GM12878 (cell line): ENCODE measurements around the gene ZDHHC3. TPM values are rescaled to one million over a fixed set of nuclear protein-coding genes. Genes with fewer than 3 reads are reported as not detected.

Source experiments
- ATAC-seq: fragments of 200-7000 bp; cut with Tn5 transposase; 3 replicates; pipeline ENCODE4 v1.9.1; 2020; ENCODE audit warnings: mild to moderate bottlenecking, moderate library complexity
- BruUV-seq: library from RNA; stranded (reverse); fragments of 400-500 nt; replicated peaks from 2 replicates; lab custom pipeline; 2021; lab: Mats Ljungman, UMichigan
- CTCF ChIA-PET: fragments of 300-600 bp; sonication (Branson Sonifier 250); formaldehyde crosslinking; extraction: SDS; loops from one replicate; lab custom pipeline; 2021; ENCODE audit warnings: inconsistent platforms; lab: Yijun Ruan, JAX
- POLR2A ChIA-PET: fragments of 350-600 bp; formaldehyde crosslinking; extraction: SDS; loops from one replicate; lab custom pipeline; 2021; ENCODE audit warnings: inconsistent platforms; lab: Charles Lee
- RAD21 ChIA-PET: fragments of 300-600 bp; sonication (Branson Sonifier 250); formaldehyde crosslinking; loops from one replicate; lab custom pipeline; 2023; ENCODE audit warnings: antibody characterized with exemption; ENCODE audit not compliant: unreplicated experiment; lab: Charles Lee
- SMC1A ChIA-PET: fragments of 300-600 bp; sonication (Branson Sonifier 250); formaldehyde crosslinking; loops from one replicate; lab custom pipeline; 2023; ENCODE audit not compliant: unreplicated experiment, uncharacterized antibody; lab: Charles Lee
- DNase-seq: peaks from one replicate; pipeline ENCODE4 v3.0.0-alpha.2; 2011; ENCODE audit warnings: low read depth, low spot score
- FAIRE-seq: peaks from 3 replicates; lab custom pipeline; 2011; peaks lifted over from hg19 to GRCh38; lab: Jason Lieb, UNC
- H2AFZ ChIP-seq: 2 replicates; pipeline ENCODE4 v1.6.0; 2011; ENCODE audit warnings: low read depth, low read length, control low read depth; ENCODE audit not compliant: control insufficient read depth
- H3K27ac ChIP-seq: 2 replicates; pipeline ENCODE4 v1.5.1; 2011; ENCODE audit warnings: control low read depth; ENCODE audit not compliant: control insufficient read depth, insufficient read depth
- H3K27me3 ChIP-seq, 2 experiments: replicated peaks in 1 of 2; 2 replicates each; pipeline versions ENCODE4 v1.6.0 to v1.6.1; 2011; ENCODE audit warnings: low read length in 1 of 2; ENCODE audit not compliant: control insufficient read depth in 2 of 2, insufficient read depth in 2 of 2
- H3K36me3 ChIP-seq, 2 experiments: 2 replicates each; pipeline ENCODE4 v1.5.1; 2011; ENCODE audit warnings: low read length in 1 of 2; ENCODE audit not compliant: control insufficient read depth in 2 of 2, insufficient read depth in 2 of 2
- H3K4me1 ChIP-seq: 2 replicates; pipeline ENCODE4 v1.6.1; 2011; ENCODE audit warnings: mild to moderate bottlenecking, low read length, moderate library complexity, mixed read lengths; ENCODE audit not compliant: control insufficient read depth, insufficient read depth
- H3K4me2 ChIP-seq: 2 replicates; pipeline ENCODE4 v1.6.0; 2011; ENCODE audit warnings: control low read depth; ENCODE audit not compliant: control insufficient read depth, insufficient read depth
- H3K4me3 ChIP-seq: fragments of 200-600 bp; sonication (generic); 2 replicates; pipeline ENCODE4 v1.5.1; 2016
- H3K79me2 ChIP-seq: 2 replicates; pipeline ENCODE4 v1.6.0; 2011; ENCODE audit warnings: low read length; ENCODE audit not compliant: control insufficient read depth, insufficient read depth
- H3K9ac ChIP-seq: 2 replicates; pipeline ENCODE4 v1.8.0; 2011; ENCODE audit warnings: low read length, control low read depth, mixed read lengths; ENCODE audit not compliant: control insufficient read depth, insufficient read depth
- H3K9me3 ChIP-seq: replicated peaks from 3 replicates; pipeline ENCODE4 v1.5.1; 2011; ENCODE audit warnings: mild to moderate bottlenecking, low read length; ENCODE audit not compliant: control insufficient read depth, insufficient read depth
- H4K20me1 ChIP-seq: 2 replicates; pipeline ENCODE4 v1.6.0; 2011; ENCODE audit not compliant: control insufficient read depth, insufficient read depth
- BHLHE40 ChIP-seq, 2 experiments: fragments of 450-650 bp in 1 of 2; IDR thresholded peaks; 2 replicates each; pipeline ENCODE4 v1.6.1; 2011 to 2017; ENCODE audit warnings: low read depth in 2 of 2, borderline replicate concordance in 1 of 2, improper control_type of control experiment in 1 of 2, low read length in 1 of 2, mild to moderate bottlenecking in 1 of 2
- CREB1 ChIP-seq: IDR thresholded peaks from 2 replicates; pipeline ENCODE4 v1.6.1; 2012; ENCODE audit warnings: low read depth, mild to moderate bottlenecking, inconsistent platforms
- MAX ChIP-seq: IDR thresholded peaks from 2 replicates; pipeline ENCODE4 v1.6.1; 2012; ENCODE audit warnings: low read depth, low read length, improper control_type of control experiment
- NR2F1 ChIP-seq: fragments of 450-650 bp; conservative IDR thresholded peaks from 2 replicates; pipeline ENCODE4 v1.6.1; 2017; ENCODE audit warnings: mild to moderate bottlenecking
- YBX1 ChIP-seq: fragments of 450-650 bp; IDR thresholded peaks from 2 replicates; pipeline ENCODE4 v1.6.1; 2016; ENCODE audit warnings: antibody characterized with exemption
- WGBS: methylation state at CpG from one replicate; pipeline ENCODE4 v1.1.6; 2016; ENCODE audit warnings: low lambda C conversion rate; ENCODE audit not compliant: insufficient replicate concordance, insufficient coverage; ENCODE audit errors: missing lambda C conversion rate; 5-methylcytosine and 5-hydroxymethylcytosine counted together
- in situ Hi-C: fragments of 300-500 bp; cut with MboI; formaldehyde crosslinking; loops from 9 replicates; pipeline ENCODE4 v1.14.3; 2018; ENCODE audit warnings: mixed read lengths
- intact Hi-C: fragments of 100-400 bp; cut with micrococcal nuclease; formaldehyde crosslinking; loops from one replicate; pipeline ENCODE4 v1.14.2; 2022; ENCODE audit not compliant: unreplicated experiment
- polyA plus RNA-seq, 11 experiments: library from polyadenylated mRNA; depleted of rRNA in 4 of 11; unstranded in 6 of 11; stranded (reverse) in 5 of 11; fragments of >200 nt; fragmentation: Nextera tagmentation in 4 of 11; fragmentation: Illumina TruSeq in 1 of 11; extraction: Ambion mirVana in 4 of 11; extraction: Trizol in 1 of 11; gene quantifications; 1 replicate in 1 of 11; 2 replicates in 10 of 11; pipeline versions ENCODE4 v1.2.1 to v1.2.3, GENCODE V29; 2011 to 2016; ENCODE audit warnings: inconsistent platforms in 2 of 11, missing spikeins in 2 of 11, low read depth in 1 of 11
- total RNA-seq, 4 experiments: library from RNA; depleted of rRNA in 3 of 4; stranded (reverse); fragments of >200 nt in 3 of 4; fragmentation: Illumina TruSeq in 1 of 4; extraction: Trizol in 1 of 4; gene quantifications; 2 replicates each; pipeline versions ENCODE4 v1.2.1 to v1.2.3, GENCODE V29; 2013 to 2021

The ZDHHC3 gene
- total and polyA plus RNA-seq, 10 of the 15 experiments (the other 5 are each of a cell fraction or from before 2014, with no cell fraction given) = 6.8 to 79.1 (median 40.8) TPM

DNA sequence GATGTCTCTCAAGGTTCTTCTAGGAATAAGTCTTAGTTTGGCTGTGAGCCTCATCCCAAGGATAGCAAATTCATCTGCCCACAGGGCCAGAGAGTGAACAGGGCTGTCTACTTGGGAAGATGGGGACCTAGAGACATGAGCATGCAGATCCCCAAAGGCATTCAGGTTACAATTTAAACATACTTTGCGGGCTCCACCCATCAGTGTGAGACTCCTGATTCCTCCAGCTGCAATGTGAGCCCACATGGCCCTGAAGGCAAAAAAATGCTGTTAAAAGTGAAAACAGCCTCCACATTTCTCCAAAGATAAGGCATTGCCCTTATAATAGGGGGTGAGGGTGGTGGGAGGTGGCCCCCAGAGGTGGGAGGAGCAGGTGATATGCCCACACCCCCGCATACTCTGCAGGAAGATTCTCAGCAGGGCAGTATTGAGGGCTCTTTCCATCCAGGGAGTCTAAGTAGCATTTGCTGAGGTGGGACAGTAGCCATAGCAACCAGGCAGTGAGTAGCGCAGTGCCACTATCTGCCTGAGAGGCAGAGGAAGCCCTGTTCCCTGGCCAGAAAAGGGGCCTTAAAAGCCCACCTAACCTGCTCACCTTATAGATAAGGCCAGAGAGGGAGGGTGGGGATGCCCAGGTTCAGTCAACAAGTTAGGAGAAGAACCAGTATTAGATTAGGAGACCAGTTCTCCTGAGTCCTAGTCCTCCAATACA is 70.4 kb downstream of the ZDHHC3 start:
- no peaks in the 10 kb centered on the region; a peak in 1 of 4 replicates for H3K27me3 ChIP-seq
- H3K79me2 ChIP-seq = no peaks in the 10 kb centered on the region
- no peaks in the 10 kb centered on the region for H3K36me3 ChIP-seq
- SMC1A ChIA-PET = interaction anchor here (0.8 kb wide), 1 partner anchor 19 kb away, joined by 3 read pairs; no protein-coding TSS in a partner anchor
- H3K9me3 ChIP-seq = no peaks in the 10 kb centered on the region; the same call in 2 of the 3 replicates
- no TSS peak for BruUV-seq
- H4K20me1 ChIP-seq = no peaks in the 10 kb centered on the region
- H3K27ac ChIP-seq = no peak overlapping the region
- H3K4me3 ChIP-seq = no peak overlapping the region
- in situ Hi-C loops = no loop called here
- no peaks in the 10 kb centered on the region for H3K4me1 ChIP-seq
- no peak for FAIRE-seq
- DNase-seq = no peak
- no peak overlapping the region for H2AFZ ChIP-seq
- CTCF ChIA-PET = interaction anchor here (0.7 to 1.1 kb wide), 2 partner anchors 9 to 143 kb away, joined by 3 to 6 read pairs; no protein-coding TSS in a partner anchor
- intact Hi-C loops = no loop called here
- TF ChIP-seq BHLHE40 (IDR thresholded peaks at IDR 0.05; ENCODE audit: borderline replicate concordance in 1 of 2, low read depth in 2 of 2, low read length in 1 of 2) (no peak), NR2F1 (no peak), CREB1 (no peak)
- H3K9ac ChIP-seq = no peak overlapping the region
- RAD21 ChIA-PET = no interaction called here
- WGBS = 26% methylated on average over 3 of the region's 3 CpGs
- no peak for ATAC-seq
- H3K4me2 ChIP-seq = no peak overlapping the region
- POLR2A ChIA-PET = no interaction called here

DNA sequence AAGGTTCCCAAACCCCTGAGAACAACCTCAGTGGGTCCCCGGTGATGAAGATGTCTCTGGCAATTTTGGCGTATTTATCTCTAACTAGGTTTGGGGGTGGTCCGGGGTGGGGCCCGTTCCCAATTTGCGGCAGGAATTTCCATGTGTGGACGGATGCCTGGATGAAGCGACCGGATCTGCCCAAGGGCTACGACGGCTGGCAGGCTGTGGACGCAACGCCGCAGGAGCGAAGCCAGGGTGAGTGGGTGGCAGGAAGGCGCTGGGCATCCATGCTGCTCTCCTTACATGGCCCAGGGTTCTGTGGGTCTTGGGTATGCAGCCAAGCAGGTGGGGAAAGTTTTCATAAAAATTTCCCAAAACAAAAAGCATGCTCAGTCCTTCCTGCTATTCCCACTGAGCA is 72.2 kb downstream of the ZDHHC3 start:
- Histone ChIP-seq H3K4me1 (no peaks in the 10 kb centered on the region), H2AFZ (no peak overlapping the region), H3K27ac (no peak overlapping the region), H3K9me3 (no peaks in the 10 kb centered on the region), H3K4me2 (no peak overlapping the region), H3K27me3 (no peaks in the 10 kb centered on the region), H4K20me1 (no peaks in the 10 kb centered on the region), H3K79me2 (no peaks in the 10 kb centered on the region), H3K36me3 (no peaks in the 10 kb centered on the region), H3K9ac (no peak overlapping the region), H3K4me3 (no peak overlapping the region)
- ChIA-PET SMC1A (interaction anchor here (1.2 kb wide), 1 partner anchor 9 kb away, joined by 3 read pairs; no protein-coding TSS in a partner anchor), RAD21 (no interaction called here), POLR2A (no interaction called here), CTCF (no interaction called here)
- intact Hi-C loops = no loop called here
- ATAC-seq = no peak
- TF ChIP-seq MAX = no peak
- no peak for TF ChIP-seq YBX1
- DNase-seq = no peak
- WGBS = 66% methylated on average over 15 of the region's 15 CpGs
- in situ Hi-C loops = no loop called here
- no TSS peak for BruUV-seq
- FAIRE-seq = no peak
